Ishikawa (cell line): ENCODE measurements around the gene GRB10.

ENCODE experiments used
- CEBPB ChIP-seq: IDR thresholded peaks from 2 replicates; pipeline ENCODE4 v1.6.1; 2012
- CREB1 ChIP-seq: IDR thresholded peaks from 2 replicates; pipeline ENCODE4 v1.6.1; 2012; ENCODE audit warnings: low read depth
- EP300 ChIP-seq: IDR thresholded peaks from 2 replicates; pipeline ENCODE4 v1.6.1; 2012; ENCODE audit warnings: borderline replicate concordance
- FOXM1 ChIP-seq: IDR thresholded peaks from 2 replicates; pipeline ENCODE4 v1.6.1; 2012; ENCODE audit warnings: low read depth, borderline replicate concordance
- RAD21 ChIP-seq: IDR thresholded peaks from 2 replicates; pipeline ENCODE4 v1.6.1; 2012; ENCODE audit warnings: low read depth
- TEAD4 ChIP-seq: IDR thresholded peaks from 2 replicates; pipeline ENCODE4 v1.6.1; 2012
- TF ChIP-seq, protein P1 (sequence below): IDR thresholded peaks from 2 replicates; pipeline ENCODE4 v1.6.1; 2012; ENCODE audit warnings: low read depth, mild to moderate bottlenecking
- TF ChIP-seq, protein P2 (sequence below): IDR thresholded peaks from 2 replicates; pipeline ENCODE4 v1.6.1; 2012

DNA sequence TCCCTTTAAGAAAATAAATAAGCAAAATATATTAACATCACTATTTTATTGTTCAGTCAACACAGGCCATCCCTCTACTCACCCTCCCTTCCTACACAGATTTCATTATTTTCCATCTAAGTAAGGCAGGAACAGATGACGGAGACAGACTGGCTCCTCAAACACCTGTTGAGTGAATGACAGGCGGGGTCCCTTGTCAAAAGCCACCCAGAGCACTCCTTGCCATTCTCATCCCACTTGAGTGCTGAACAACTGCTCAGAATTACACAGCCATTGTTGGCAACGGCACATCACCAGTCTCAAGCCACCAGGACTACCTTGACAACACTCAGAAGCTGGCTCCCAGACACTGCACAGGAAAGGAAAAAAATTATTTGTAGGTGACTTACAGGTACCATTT, 3.3 kb downstream of the GRB10 start:
- TF ChIP-seq FOXM1 (no peak), CEBPB (no peak), RAD21 (no peak), EP300 (no peak), CREB1 (no peak), TEAD4 (no peak)
- TF ChIP-seq, protein P1, sequence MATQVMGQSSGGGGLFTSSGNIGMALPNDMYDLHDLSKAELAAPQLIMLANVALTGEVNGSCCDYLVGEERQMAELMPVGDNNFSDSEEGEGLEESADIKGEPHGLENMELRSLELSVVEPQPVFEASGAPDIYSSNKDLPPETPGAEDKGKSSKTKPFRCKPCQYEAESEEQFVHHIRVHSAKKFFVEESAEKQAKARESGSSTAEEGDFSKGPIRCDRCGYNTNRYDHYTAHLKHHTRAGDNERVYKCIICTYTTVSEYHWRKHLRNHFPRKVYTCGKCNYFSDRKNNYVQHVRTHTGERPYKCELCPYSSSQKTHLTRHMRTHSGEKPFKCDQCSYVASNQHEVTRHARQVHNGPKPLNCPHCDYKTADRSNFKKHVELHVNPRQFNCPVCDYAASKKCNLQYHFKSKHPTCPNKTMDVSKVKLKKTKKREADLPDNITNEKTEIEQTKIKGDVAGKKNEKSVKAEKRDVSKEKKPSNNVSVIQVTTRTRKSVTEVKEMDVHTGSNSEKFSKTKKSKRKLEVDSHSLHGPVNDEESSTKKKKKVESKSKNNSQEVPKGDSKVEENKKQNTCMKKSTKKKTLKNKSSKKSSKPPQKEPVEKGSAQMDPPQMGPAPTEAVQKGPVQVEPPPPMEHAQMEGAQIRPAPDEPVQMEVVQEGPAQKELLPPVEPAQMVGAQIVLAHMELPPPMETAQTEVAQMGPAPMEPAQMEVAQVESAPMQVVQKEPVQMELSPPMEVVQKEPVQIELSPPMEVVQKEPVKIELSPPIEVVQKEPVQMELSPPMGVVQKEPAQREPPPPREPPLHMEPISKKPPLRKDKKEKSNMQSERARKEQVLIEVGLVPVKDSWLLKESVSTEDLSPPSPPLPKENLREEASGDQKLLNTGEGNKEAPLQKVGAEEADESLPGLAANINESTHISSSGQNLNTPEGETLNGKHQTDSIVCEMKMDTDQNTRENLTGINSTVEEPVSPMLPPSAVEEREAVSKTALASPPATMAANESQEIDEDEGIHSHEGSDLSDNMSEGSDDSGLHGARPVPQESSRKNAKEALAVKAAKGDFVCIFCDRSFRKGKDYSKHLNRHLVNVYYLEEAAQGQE = no peak
- TF ChIP-seq, protein P2, sequence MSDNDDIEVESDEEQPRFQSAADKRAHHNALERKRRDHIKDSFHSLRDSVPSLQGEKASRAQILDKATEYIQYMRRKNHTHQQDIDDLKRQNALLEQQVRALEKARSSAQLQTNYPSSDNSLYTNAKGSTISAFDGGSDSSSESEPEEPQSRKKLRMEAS = no peak
